ENCODE data around the gene YWHAB.

Gene YWHAB

GRCh38 chr20:44843876-44844275, 41.6 kb upstream of the YWHAB start:
- no peak overlapping the region for H3K27ac ChIP-seq
- no peak for TF ChIP-seq ZFX (IDR thresholded peaks at IDR 0.05)
- no peak for TF ChIP-seq CTCF (conservative IDR thresholded peaks at IDR 0.05)

GRCh38 chr20:44848254-44849015, 37.1 kb upstream of the YWHAB start:
- H3K27ac ChIP-seq: no peak overlapping the region
- TF ChIP-seq CTCF (conservative IDR thresholded peaks at IDR 0.05): no peak
- TF ChIP-seq ZFX (IDR thresholded peaks at IDR 0.05): no peak

DNA sequence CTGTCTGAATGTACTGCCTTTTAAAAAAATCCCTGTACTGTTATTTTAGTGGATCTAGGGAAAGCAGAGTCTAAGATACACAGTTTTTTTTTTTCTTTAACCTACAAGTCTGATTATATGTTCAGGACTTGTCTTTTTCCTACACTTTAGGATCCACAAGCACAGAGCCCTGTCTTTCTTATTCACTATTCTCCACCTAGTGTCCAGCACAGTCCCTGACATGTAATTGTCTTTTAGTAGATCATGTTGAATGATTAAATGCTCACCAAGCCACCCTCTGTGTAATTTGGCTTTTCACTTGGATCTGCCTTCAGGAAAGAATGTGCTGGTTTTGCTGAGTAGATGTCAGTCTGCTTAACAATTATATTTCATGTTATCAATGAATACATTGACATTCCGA, 35.8 kb upstream of the YWHAB start:
- TF ChIP-seq ZFX (IDR thresholded peaks at IDR 0.05) (no peak), CTCF (conservative IDR thresholded peaks at IDR 0.05) (peak; percentile 15)
- H3K27ac ChIP-seq: no peak overlapping the region

DNA sequence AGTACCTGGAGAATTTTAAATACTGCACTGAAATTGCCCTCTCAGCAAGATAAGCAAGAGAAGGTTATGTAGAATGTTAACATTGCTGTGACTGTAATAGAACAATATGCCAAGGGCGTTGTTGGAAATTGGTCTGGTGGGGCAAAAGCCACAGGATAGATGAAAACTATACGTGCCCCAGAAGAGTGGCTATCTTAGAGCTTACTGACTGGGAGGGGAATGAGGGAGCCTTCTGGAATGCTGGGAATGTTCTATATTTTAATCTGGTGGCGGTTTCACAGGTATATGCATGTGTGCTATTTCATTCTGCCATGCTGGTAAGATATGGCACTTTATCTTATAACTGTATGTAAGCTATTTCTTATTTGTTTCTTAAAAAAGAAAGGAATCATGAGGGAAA, 35.2 kb upstream of the YWHAB start:
- TF ChIP-seq CTCF (conservative IDR thresholded peaks at IDR 0.05) (no peak), ZFX (IDR thresholded peaks at IDR 0.05) (no peak)

DNA sequence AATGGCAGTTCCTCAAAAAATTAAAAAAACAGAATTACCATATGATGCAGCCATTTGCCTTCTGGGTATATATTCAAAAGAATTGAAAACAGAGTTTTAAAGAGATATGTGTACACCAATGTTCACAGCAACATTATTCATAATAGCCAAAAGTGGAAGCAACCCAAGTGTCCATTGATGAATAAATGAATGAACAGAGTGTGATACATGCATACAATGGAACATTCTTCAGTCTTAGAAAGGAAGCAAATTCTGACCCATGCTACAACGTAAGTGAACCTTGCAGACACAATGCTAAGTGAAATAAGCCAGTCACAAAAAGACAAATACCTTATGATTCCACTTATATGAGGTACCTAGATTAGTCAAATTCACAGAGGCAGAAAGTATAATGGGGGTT, 34.7 kb upstream of the YWHAB start:
- no peak for TF ChIP-seq CTCF (conservative IDR thresholded peaks at IDR 0.05)
- no peak for TF ChIP-seq ZFX (IDR thresholded peaks at IDR 0.05)
- H3K27ac ChIP-seq: no peak overlapping the region

More for the DNA sequence above, 35.2 kb upstream of the YWHAB start:
- H3K27ac ChIP-seq: no peak overlapping the region

DNA sequence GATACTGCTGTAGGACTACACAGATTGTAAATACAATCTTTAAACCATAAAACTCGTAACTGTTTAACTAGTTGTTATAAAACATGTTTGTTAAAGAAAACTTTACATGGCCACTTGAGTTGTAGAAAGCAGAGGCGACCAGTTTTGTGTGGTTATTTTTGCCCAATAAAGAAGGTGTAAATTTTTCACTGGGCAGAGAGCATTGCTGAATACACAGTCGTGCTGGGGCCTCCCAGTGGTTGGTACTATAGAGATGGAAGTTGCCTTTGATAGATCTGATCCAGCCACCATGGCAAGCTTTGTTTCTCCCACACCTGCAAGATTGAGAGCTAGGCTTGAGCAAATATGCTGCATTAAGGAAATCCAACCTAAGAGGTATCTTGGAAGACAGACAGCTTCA, 34.0 kb upstream of the YWHAB start:
- H3K27ac ChIP-seq: no peak overlapping the region
- TF ChIP-seq CTCF (conservative IDR thresholded peaks at IDR 0.05) (peak; percentile 25), ZFX (IDR thresholded peaks at IDR 0.05) (no peak)

GRCh38 chr20:44856442-44856841, 29.1 kb upstream of the YWHAB start:
- no peak overlapping the region for H3K27ac ChIP-seq
- no peak for TF ChIP-seq ZFX (IDR thresholded peaks at IDR 0.05)
- TF ChIP-seq CTCF (conservative IDR thresholded peaks at IDR 0.05): no peak

Measured in C4-2B (cell line).